ENCODE data around the gene GLTP.

GLTP gene

GRCh38 chr12:109827566-109828550 lies 52.5 kb downstream of the GLTP start:
- no peak for TF ChIP-seq FOXM1 (IDR thresholded peaks at IDR 0.05; ENCODE audit: borderline replicate concordance, low read depth)
- TF ChIP-seq USF1 (IDR thresholded peaks at IDR 0.05): no peak
- no peak for TF ChIP-seq EGR1 (IDR thresholded peaks at IDR 0.05)
- TF ChIP-seq ZBTB7A (IDR thresholded peaks at IDR 0.05; ENCODE audit: low read depth): no peak
- TF ChIP-seq RAD21 (IDR thresholded peaks at IDR 0.05; ENCODE audit: low read depth): no peak
- no peak for TF ChIP-seq EP300 (IDR thresholded peaks at IDR 0.05; ENCODE audit: borderline replicate concordance)
- no peak for TF ChIP-seq CREB1 (IDR thresholded peaks at IDR 0.05; ENCODE audit: low read depth)
- TF ChIP-seq TCF12 (IDR thresholded peaks at IDR 0.05; ENCODE audit: low read depth): no peak
- TF ChIP-seq NFIC (IDR thresholded peaks at IDR 0.05): no peak
- no peak for TF ChIP-seq MAX (IDR thresholded peaks at IDR 0.05)
- TF ChIP-seq TAF1 (IDR thresholded peaks at IDR 0.05; ENCODE audit: low read depth): no peak
- TF ChIP-seq CEBPB (IDR thresholded peaks at IDR 0.05): no peak

DNA sequence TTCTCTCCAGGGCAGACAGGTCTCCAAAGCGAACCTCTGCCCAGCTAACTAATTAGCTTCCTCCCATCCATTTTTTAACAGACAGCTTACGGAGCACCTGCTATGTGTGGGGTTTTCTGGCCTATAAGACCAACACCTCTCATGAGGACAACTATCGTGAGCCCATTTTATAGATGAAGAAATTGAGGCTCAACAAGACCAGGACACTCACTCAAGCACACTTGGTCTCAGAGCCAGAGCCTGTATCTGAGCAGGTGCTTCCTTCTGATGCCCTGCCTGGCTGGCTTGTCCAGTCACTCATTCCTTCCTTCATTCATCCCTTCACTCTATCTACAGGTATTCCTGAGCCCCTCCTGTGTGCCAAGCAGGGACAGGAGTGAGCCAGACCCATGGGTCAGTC lies 53.3 kb downstream of the GLTP start:
- TF ChIP-seq TCF12 (IDR thresholded peaks at IDR 0.05; ENCODE audit: low read depth) (no peak), EP300 (IDR thresholded peaks at IDR 0.05; ENCODE audit: borderline replicate concordance) (no peak)

- TF ChIP-seq USF1 (IDR thresholded peaks at IDR 0.05) (no peak), TEAD4 (IDR thresholded peaks at IDR 0.05) (no peak), CREB1 (IDR thresholded peaks at IDR 0.05; ENCODE audit: low read depth) (no peak), MAX (IDR thresholded peaks at IDR 0.05) (no peak), TAF1 (IDR thresholded peaks at IDR 0.05; ENCODE audit: low read depth) (no peak), TCF12 (IDR thresholded peaks at IDR 0.05; ENCODE audit: low read depth) (no peak), NFIC (IDR thresholded peaks at IDR 0.05) (no peak), EGR1 (IDR thresholded peaks at IDR 0.05) (no peak), RAD21 (IDR thresholded peaks at IDR 0.05; ENCODE audit: low read depth) (no peak), YY1 (IDR thresholded peaks at IDR 0.05; ENCODE audit: low read depth) (no peak), ZBTB7A (IDR thresholded peaks at IDR 0.05; ENCODE audit: low read depth) (no peak), CEBPB (IDR thresholded peaks at IDR 0.05) (no peak)
- TF ChIP-seq, protein P1, sequence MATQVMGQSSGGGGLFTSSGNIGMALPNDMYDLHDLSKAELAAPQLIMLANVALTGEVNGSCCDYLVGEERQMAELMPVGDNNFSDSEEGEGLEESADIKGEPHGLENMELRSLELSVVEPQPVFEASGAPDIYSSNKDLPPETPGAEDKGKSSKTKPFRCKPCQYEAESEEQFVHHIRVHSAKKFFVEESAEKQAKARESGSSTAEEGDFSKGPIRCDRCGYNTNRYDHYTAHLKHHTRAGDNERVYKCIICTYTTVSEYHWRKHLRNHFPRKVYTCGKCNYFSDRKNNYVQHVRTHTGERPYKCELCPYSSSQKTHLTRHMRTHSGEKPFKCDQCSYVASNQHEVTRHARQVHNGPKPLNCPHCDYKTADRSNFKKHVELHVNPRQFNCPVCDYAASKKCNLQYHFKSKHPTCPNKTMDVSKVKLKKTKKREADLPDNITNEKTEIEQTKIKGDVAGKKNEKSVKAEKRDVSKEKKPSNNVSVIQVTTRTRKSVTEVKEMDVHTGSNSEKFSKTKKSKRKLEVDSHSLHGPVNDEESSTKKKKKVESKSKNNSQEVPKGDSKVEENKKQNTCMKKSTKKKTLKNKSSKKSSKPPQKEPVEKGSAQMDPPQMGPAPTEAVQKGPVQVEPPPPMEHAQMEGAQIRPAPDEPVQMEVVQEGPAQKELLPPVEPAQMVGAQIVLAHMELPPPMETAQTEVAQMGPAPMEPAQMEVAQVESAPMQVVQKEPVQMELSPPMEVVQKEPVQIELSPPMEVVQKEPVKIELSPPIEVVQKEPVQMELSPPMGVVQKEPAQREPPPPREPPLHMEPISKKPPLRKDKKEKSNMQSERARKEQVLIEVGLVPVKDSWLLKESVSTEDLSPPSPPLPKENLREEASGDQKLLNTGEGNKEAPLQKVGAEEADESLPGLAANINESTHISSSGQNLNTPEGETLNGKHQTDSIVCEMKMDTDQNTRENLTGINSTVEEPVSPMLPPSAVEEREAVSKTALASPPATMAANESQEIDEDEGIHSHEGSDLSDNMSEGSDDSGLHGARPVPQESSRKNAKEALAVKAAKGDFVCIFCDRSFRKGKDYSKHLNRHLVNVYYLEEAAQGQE (IDR thresholded peaks at IDR 0.05; ENCODE audit: low read depth): no peak
Observed at GRCh38 chr12:109824731-109825130, 55.6 kb downstream of the GLTP start.

- peak; percentile 78; the same call in 1 of the 2 replicates for TF ChIP-seq TCF12 (IDR thresholded peaks at IDR 0.05; ENCODE audit: low read depth)
- no peak for TF ChIP-seq TAF1 (IDR thresholded peaks at IDR 0.05; ENCODE audit: low read depth)
- TF ChIP-seq EP300 (IDR thresholded peaks at IDR 0.05; ENCODE audit: borderline replicate concordance): peak; percentile 58; the same call in 1 of the 2 replicates
- TF ChIP-seq, protein P1 (IDR thresholded peaks at IDR 0.05; ENCODE audit: low read depth): no peak
- TF ChIP-seq RAD21 (IDR thresholded peaks at IDR 0.05; ENCODE audit: low read depth): no peak
- TF ChIP-seq FOXM1 (IDR thresholded peaks at IDR 0.05; ENCODE audit: borderline replicate concordance, low read depth): no peak
- TF ChIP-seq CREB1 (IDR thresholded peaks at IDR 0.05; ENCODE audit: low read depth): no peak
- TF ChIP-seq ZBTB7A (IDR thresholded peaks at IDR 0.05; ENCODE audit: low read depth): peak; percentile 63; the same call in 1 of the 2 replicates
- no peak for TF ChIP-seq MAX (IDR thresholded peaks at IDR 0.05)
- no peak for TF ChIP-seq CEBPB (IDR thresholded peaks at IDR 0.05)
- peak; percentile 23; the same call in 1 of the 2 replicates for TF ChIP-seq NFIC (IDR thresholded peaks at IDR 0.05)
- no peak for TF ChIP-seq YY1 (IDR thresholded peaks at IDR 0.05; ENCODE audit: low read depth)
- no peak for TF ChIP-seq EGR1 (IDR thresholded peaks at IDR 0.05)
- no peak for TF ChIP-seq USF1 (IDR thresholded peaks at IDR 0.05)
- 0 out of 2 replicates have a peak, but pooled peaks have one; percentile 45 for TF ChIP-seq TEAD4 (IDR thresholded peaks at IDR 0.05)
Observed at GRCh38 chr12:109822951-109823411, 57.4 kb downstream of the GLTP start.

All from Ishikawa (cell line).